Measurements from ENCODE around the gene EVC.

GRCh38 chr4:5747738-5748375, 36.9 kb downstream of the EVC start:
- TF ChIP-seq CTCF (IDR thresholded peaks at IDR 0.05; ENCODE audit: borderline replicate concordance, extremely low read depth, low read length, poor library complexity, severe bottlenecking) (no peak), EZH2 (IDR thresholded peaks at IDR 0.05; ENCODE audit: borderline replicate concordance, low read depth, low read length, severe bottlenecking) (no peak)
